MV-4-11 (cell line): ENCODE results near the gene AARS1.
"Not testable (repeated sequence)": the region's sequence is repeated elsewhere in the genome, so short reads cannot be mapped to it uniquely, and the experiment has no call there.

ENCODE experiments used
- DNase-seq: peaks from one replicate; lab custom pipeline; 2025; lab: John Stamatoyannopoulos, UW

Gene AARS1

DNA sequence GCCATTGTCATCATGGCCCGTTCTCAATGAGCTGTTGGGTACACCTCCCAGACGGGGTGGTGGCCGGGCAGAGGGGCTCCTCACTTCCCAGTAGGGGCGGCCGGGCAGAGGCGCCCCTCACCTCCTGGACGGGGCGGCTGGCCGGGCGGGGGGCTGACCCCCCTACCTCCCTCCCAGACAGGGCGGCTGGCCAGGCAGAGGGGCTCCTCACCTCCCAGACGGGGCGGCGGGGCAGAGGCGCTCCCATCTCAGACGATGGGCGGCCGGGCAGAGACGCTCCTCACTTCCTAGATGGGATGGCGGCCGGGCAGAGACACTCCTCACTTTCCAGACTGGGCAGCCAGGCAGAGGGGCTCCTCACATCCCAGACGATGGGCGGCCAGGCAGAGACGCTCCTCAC is 64.7 kb downstream of the AARS1 start:
- DNase-seq, result not testable (repeated sequence)

DNA sequence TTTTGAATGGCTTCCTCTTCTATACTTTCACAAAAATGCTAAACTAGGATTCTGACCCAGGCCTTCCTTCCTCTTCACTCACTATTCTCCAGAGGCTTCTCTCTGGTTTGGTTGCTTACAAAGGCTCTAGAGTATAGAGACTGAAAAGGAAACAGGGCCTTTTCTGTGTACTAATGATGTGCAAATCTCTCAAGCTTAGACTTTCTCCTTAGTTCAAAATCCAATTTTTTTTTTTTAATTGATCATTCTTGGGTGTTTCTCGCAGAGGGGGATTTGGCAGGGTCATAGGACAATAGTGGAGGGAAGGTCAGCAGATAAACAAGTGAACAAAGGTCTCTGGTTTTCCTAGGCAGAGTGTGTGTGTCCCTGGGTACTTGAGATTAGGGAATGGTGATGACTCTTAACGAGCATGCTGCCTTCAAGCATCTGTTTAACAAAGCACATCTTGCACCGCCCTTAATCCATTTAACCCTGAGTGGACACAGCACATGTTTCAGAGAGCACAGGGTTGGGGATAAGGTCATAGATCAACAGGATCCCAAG is 65.3 kb downstream of the AARS1 start:
- DNase-seq, result not testable (repeated sequence)

DNA sequence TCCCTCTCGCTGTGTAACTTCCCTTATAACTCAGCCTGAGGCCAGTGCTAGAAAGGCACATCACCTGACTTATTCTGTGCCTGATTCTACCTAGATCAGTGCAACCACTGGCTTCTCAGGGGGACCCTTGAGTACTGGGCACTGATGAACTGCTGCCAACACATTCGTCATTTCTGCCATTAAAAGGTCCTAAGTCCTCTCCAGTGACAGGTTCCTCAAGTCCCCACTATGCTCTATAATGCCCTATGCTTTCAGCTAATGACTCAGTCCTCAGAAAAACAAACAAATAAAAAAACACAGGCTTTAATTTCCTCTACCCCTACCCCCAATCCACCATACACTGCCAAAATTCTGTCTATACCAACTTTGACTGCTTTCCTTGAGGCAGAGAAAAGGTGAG is 66.1 kb downstream of the AARS1 start:
- not testable (repeated sequence) for DNase-seq

GRCh38 chr16:70222574-70222973 is 66.7 kb downstream of the AARS1 start:
- DNase-seq, result not testable (repeated sequence)

DNA sequence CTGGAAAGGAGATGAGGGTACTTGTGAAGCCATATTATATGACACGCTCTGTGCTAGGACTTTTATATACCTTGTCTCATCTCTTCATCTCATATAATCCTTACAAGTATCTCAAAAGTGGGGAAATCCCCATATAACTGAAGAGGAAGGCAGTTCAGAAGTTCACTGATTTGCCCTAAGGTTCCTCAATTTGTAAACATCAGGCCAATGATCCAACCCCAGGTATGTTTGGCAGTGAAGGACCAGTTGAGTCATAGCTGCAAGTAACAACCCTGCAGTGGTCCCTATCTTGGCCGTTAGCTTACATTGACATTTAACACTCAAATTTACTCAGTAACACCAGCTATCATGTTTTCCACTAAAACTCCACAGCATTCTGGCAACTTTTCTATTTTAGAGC is 70.7 kb downstream of the AARS1 start:
- DNase-seq, result not testable (repeated sequence)

DNA sequence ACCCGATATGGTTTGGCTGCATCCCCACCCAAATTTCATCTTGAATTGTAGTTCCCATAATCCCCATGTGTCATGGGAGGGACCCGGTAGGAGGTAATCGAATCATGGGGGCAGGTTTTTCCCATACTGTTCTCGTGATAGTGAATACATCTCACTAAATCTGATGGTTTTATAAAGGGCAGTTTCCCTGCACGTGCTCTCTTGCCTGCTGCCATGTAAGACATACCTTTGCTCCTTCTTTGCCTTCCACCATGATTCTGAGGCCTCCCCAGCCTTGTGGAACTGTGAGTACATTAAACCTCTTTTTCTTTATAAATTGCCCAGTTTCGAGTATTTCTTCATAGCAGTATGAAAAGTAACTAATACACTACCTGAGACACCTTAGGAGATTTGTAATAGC is 82.9 kb downstream of the AARS1 start:
- DNase-seq, result not testable (repeated sequence)

DNA sequence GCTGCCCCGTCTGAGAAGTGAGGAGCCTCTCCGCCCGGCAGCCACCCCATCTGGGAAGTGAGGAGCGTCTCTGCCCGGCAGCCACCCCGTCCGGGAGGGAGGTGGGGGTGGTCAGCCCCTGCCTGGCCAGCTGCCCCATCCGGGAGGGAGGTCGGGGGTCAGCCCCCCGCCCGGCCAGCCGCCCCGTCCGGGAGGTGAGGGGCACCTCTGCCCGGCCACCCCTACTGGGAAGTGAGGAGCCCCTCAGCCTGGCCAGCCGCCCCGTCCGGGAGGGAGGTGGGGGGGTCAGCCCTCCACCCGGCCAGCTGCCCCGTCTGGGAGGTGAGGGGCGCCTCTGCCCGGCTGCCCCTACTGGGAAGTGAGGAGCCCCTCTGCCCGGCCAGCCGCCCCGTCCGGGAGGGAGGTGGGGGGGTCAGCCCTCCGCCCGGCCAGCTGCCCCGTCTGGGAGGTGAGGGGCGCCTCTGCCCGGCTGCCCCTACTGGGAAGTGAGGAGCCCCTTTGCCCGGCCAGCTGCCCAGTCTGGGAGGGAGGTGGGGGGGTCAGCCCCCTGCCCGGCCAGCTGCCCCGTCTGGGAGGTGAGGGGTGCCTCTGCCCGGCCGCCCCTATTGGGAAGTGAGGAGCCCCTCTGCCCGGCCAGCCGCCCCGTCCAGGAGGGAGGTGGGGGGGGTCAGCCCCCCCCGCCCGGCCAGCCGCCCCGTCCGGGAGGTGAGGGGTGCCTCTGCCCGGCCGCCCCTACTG is 84.5 kb downstream of the AARS1 start:
- not testable (repeated sequence) for DNase-seq

DNA sequence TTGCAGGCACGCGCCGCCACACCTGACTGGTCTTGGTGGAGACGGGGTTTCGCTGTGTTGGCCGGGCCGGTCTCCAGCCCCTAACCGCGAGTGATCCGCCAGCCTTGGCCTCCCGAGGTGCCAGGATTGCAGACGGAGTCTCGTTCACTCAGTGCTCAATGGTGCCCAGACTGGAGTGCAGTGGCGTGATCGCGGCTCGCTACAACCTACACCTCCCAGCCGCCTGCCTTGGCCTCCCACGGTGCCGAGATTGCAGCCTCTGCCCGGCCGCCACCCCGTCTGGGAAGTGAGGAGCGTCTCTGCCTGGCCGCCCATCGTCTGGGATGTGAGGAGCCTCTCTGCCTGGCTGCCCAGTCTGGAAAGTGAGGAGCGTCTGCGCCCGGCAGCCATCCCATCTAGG is 85.3 kb downstream of the AARS1 start:
- DNase-seq, result not testable (repeated sequence)

DNA sequence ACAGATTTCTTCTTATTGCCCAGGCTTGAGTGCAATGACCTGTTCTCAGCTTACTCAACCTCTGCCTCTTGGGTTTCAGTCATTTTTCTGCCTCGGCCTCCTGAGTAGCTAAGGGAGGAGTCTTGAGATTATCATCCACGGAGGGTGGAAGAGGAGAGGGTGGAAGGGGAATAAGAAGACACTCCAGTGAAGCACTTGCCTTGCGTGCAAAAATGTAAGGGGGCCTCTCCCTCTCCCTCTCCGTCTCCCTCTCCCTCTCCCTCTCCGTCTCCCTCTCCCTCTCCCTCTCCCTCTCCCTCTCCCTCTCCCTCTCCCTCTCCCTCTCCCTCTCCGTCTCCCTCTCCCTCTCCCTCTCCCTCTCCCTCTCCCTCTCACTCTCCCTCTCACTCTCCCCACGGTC is 85.8 kb downstream of the AARS1 start:
- not testable (repeated sequence) for DNase-seq
